Measurements from ENCODE around the gene STAMBPL1.
"Not testable (repeated sequence)": the region's sequence is repeated elsewhere in the genome, so short reads cannot be mapped to it uniquely, and the experiment has no call there.

Gene STAMBPL1

GRCh38 chr10:88858491-88858890 lies 21.6 kb upstream of the STAMBPL1 start:
- no peak for DNase-seq

- no peak for DNase-seq
These were observed 19.0 kb upstream of the STAMBPL1 start for GRCh38 chr10:88861036-88861435.

DNA sequence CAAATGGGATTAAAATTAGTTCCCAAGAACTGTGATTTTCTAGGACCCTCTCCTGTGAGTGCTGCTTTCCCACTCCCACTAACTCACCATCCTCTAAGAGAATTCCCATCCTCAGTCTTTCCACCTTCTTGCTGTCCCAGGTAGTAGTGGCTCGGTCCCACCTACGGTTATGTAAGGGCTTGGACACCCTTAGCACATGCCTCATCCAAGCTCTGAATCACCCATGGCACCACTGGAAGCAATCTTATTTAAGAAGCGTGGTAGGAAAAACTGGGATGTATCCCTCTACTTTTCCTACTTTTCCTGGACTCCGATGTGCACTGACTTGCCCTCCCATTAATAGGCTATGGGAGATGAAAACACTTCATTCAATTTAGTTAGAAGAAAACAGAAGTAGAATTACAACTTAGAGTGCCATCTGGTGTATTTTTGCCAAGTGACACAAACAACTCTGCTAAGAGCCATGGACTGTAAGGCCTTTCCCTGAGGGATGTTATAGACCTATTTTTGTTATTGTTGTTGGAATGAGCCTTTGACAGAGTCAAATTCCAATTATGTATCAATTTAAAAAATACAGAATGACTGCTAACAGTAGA lies 14.7 kb upstream of the STAMBPL1 start:
- no peak for DNase-seq

DNA sequence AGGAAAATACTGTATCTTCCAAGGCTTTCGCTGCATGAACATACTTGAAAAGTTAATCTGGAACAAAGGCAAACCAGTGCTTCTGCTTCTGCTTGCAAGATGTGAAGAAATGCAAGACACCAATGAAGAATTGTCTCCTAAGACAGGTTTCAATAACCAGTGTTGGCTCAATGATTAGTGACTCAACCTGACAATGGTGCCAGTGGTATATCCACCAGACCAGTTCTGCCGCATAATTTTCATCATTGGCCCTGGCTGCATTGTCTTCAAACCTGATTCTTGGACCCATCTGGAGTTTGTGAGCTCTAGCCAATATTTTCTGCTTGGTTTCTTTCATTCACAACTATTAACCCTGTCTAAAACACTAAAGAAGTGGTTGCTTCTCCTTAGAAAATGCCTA lies 13.6 kb upstream of the STAMBPL1 start:
- DNase-seq, result no peak

DNA sequence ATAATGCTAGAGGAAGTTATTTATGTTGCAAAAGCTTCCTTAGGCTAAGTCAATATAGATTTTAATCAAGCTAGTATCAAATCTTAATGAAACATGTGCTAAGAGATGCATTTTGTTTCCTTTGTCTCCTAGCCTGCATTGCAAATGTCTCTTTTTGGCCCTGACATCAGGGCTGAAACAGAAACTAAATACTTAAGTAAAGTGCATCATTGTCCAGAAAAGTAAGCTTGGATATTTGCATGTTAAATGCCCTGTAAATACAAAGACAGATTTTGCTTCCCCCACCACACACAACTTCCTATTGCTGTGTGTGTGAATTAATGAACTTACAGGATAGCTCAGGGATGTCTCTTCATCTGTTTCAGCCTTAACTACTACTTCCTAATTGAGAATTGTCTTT lies 10.0 kb upstream of the STAMBPL1 start:
- DNase-seq, result no peak

DNA sequence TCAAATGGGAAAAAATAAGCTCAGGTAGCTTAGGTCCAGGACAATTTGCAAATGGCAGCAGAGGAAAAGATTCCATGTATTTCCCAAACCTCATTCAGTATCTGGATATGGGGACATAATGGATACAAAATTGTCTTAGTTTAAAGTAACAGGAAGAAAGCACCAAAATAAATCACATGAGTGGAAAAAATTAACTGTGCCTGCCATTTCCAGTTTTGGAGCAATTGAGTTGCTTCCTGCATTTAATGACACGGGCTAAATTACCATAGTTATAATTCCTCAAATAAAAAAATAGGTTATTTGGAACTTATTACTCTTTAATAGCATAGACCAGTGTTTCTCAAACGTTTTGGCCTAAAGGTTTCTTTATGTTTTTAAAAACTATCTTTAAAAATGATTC lies 6.3 kb upstream of the STAMBPL1 start:
- no peak for DNase-seq

DNA sequence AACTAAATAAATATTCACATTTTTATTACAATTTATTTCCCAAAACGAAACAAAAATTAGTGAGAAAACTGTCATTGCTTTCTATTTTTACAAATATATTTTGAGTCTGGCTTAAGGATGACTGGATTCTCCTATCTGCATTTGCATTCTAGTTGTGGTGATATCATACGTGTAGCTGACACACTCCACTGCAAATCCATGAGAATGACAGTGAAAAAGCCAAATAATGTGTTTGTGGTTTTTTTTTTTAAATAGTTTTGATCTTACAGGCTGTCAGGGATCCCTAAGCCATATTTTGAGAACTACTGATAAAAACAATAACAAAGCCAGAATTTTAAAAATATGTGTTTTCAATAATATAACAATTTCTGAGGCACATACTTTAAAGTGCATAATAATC lies 5.8 kb upstream of the STAMBPL1 start:
- DNase-seq, result no peak

GRCh38 chr10:88875081-88875480 lies 5.0 kb upstream of the STAMBPL1 start:
- no peak for DNase-seq

DNA sequence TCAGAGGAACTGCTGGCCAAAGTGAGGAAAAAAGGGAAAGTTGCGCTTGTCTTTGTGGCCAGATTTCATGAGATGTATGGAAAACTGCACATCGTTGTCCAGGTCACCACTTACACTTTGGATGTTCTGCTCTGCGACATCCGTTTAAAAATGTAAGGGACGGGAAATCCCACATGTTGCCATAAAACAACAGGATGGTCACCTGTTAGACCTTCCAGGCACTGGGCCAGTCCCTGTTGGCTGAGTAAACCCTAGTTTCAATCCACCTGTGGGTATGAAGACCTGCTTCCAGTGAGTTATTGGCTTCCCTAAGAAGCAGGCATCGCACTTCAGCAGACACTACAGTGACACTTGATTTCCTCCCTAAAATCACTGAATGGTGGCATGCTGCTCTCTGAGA lies 2.7 kb upstream of the STAMBPL1 start:
- DNase-seq, result no peak

DNA sequence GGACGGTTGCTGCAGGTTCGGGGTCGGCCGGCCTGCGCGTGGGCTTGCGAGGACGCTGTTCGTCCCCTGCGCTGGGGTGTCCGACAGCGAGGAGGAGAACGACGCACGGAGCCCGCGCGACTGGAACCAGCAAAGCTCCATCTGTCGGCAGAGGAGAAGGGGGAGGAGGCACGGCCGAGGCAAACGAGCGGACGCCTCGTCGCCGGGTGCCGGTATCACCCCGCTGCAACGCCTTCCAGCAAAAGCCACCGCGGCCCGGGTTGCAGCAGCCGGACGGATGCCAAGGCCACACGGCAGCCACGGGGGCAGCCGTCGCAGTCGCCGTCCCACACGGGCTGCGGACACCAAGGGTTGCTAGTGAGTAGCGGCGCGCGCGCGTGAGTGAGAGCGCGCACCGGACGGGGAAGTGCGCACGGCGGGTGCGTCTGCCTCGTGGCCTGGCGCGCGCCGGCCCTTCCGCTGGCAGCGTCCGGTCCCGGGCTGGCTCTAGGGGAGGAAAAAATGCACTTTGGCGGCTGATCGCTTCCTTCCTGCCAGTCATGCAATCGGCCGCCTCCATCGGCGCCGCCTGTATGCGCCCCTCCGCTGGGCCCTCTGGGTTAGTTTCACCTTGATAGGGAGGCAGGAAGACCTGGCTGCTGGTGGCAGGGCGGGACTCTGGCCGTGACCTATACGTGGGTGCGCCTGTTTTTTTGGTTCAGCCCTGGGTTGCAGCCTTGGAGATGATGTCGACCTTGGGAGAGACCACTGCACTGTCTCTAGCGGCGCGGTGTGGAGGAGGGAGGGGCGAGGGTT lies 434 bp downstream of the STAMBPL1 start:
- DNase-seq, result peak; percentile 56

GRCh38 chr10:88881320-88881719 lies 1.3 kb downstream of the STAMBPL1 start:
- DNase-seq, result no peak

DNA sequence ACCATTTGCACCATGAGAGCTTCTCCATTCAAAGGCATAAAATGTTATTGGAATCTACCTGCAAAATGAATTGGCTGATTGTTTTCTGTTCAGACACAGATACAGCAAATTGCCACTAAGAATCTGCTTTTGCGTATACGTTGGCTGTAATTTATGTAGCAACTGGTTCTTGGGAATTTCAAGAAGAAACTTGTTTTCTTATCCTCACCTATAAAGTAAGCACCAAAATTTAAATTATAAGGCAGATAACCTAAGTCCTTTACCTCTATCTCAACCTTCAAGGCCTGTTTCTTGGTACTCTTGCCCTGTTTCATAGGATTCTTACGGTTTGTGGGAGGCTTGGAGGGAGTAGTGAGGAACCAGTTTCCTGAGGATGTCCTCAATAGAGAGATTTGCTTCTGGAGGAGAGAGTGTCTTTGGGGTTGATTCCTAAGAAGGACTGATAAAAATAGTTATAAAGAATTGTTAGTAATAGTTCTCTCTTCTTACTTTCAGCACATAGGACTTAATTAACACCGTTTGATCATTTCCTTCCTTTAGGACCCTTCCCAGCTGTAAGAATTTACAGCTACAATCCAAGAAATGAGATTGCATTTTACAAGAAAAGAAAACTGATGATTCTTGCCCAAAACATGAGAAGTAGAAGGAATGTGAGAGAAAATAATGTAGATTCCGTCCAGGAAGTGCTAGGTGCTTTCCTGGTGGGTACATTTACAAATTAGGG lies 2.0 kb downstream of the STAMBPL1 start:
- DNase-seq, result no peak

DNA sequence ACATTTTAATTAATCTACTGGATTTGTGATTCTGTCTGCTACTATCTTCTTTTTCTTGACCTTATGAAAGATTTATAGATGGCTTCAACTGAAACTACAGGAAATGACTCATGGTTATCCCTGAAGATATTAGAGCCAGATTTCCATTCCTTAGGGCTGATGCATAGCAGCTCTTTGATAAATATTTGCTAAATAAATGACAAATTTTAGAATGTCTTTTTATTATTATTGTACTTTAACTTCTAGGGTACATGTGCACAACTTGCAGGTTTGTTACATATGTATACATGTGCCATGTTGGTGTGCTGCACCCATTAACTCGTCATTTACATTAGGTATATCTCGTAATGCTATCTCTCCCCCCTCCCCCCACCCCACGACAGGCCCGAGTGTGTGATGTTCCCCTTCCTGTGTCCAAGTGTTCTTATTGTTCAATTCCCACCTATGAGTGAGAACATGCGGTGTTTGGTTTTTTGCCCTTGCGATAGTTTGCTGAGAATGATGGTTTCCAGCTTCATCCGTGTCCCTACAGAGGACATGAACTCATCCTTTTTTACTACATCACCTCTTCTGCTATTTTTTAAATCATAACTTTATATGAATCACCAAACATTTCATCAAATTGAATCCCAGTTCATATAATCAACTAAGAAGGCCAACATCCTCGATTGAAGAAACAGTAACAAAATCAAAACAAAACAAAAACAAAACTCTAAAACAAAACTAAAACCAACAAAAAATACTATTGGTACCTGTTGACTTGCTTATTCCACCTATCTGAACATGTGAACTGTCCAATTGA lies 2.8 kb downstream of the STAMBPL1 start:
- DNase-seq, result not testable (repeated sequence)

- no peak for DNase-seq
These were observed 3.4 kb downstream of the STAMBPL1 start for GRCh38 chr10:88883448-88883809.

DNA sequence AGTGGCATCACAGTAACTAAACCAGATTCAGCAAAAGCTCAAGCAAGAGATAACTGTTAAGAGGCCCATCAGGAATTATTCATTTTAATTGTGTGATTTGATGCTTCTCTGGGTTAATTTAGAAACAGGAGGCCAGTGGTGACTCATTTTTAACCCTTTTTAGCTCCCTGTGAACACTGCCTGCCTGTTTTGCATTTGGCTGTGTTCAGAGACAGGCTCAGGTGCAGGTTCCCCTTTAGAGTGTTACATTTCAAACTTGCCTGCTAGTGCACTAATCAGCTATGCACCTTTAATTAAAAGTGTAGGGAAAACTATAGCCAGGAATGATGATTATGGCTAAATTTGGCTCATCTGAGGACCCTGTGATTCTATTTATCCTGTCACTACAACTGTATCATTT lies 6.5 kb downstream of the STAMBPL1 start:
- no peak for DNase-seq

GRCh38 chr10:88888810-88889445 lies 8.9 kb downstream of the STAMBPL1 start:
- DNase-seq, result no peak

DNA sequence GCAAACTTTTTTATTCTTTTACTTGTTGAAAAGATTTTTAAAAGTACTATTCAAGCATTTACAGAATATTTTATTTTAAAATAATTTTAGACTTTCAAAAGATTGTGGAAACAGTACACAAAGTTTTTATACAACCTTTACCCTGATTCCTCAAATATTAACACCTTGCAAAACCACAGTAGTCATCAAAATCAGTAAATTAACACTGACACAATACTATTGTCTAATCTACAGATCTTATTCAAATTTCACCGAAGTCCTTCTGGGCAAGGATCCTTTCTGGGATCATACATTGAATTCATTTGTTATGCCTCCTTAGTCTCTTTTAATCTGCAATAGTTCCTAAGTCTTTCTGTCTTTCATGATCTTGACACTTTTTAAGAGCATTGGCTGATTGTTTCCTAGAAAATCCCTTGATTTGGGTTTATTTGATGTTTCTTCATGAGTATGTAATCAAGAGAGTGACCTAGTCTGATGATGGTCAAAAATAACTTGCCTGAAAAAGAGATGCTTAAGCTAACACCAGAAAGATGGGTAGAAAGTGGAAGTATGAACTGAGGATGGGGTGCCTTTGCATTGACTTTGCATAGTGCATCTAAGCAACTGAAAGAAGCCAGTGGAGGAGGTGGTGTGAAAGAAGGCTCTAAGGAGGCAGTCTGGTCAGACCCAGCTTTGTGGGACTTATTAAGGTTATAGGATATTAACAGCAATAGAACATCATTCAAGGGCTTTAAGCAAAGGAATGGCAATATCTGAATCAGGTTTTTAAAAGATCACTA lies 9.7 kb downstream of the STAMBPL1 start:
- no peak for DNase-seq

DNA sequence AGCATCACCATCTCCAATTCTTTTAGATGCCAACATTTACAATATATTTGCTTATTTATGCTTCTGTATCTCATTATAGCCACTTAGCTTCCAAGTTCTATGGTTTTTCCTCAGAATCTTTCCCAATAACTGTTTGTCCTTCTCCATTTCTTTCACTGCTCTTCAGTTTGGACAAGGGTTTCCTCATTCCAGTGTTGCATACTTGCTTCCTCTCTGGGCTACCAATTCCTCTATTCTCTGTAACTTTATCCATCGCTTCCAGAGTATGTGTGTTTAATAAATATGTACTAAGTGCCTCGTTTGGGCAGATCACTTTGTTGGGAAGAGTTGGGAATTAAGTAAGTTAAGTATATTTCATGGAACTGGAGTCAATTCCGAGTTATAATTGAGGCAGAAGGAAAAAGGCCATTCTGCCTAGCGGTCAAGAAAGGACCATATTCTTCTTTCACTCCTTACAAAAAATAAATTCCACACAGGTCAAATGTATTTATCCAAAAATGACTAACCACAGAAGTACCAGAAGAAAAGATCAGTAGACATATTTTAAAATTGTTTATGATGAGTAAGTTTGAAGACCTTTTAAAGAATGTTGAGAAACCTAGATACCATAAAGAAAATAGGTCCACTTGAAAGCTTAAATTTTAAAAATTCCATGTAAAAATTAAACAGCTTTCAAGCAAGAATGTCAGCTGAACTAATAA lies 10.8 kb downstream of the STAMBPL1 start:
- DNase-seq, result no peak

DNA sequence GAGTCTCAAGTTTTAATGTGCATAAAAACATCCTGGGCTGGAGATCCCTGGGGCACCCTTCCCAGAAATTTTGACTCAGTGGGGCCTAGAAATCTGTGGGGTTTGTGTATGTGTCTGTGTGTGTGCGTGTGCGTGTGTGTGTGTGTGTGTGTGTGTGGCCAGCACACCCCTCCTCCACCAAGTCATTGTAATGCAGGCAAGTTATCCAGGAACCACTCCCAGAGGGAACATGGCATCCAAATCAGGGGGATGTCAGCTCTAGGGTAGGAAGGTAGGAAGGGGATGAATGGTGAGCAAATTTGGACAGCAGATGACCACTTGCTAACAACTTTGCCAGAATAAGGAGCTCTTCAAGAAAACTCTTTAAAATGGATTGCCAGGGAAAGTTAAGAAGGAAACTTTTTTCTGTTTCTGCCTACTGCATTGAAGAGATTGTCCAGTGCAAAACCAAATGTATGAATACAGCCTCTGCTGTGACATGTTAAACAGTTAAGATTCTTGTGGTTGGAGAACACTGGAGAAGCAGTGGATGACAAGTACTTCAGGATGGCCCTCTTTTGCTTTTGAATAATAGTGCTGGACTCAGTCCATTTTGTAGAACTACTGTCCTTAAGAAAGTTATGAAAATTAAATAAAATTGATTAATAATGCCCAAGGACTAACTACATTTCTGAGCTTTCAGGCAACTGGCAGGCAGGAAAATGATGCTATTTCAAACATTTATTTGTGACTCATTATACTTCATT lies 12.3 kb downstream of the STAMBPL1 start:
- DNase-seq, result no peak

GRCh38 chr10:88893611-88894010 lies 13.6 kb downstream of the STAMBPL1 start:
- DNase-seq, result no peak

GRCh38 chr10:88895250-88895649 lies 15.2 kb downstream of the STAMBPL1 start:
- no peak for DNase-seq

All from NCI-H2227 treated with DMSO at 0.1 percent for 48 hours (cell line).